ENCODE results near the gene HKDC1. TPM values are rescaled to one million over a fixed set of nuclear protein-coding genes. Genes with fewer than 3 reads are reported as not detected.
"Not testable (repeated sequence)": the region's sequence is repeated elsewhere in the genome, so short reads cannot be mapped to it uniquely, and the experiment has no call there.

HKDC1 gene
- total RNA-seq (1 to 10 TPM in 3 of 5 donors, under 1 TPM in 1, not detected in 1; 0.29 to 5.8 (median 2.6) TPM), polyA plus RNA-seq (under 1 TPM; 0.10 to 0.19 (median 0.15) TPM)
- long read RNA-seq, donor 1: 0 reads
- long read RNA-seq, donor 2, partial matches to known transcripts: 0 of 2 reads
- long read RNA-seq, donor 2, other reads (novel, unspliced or antisense): 0 of 2 reads
- long read RNA-seq, donor 3: 0 reads
- long read RNA-seq, donor 4, partial matches to known transcripts: 0 of 1 reads
- long read RNA-seq, donor 4, other reads (novel, unspliced or antisense): 0 of 1 reads
- long read RNA-seq, donor 5: 0 reads
- long read RNA-seq, donor 6: 0 reads
- long read RNA-seq, donor 7: 0 reads
- long read RNA-seq, donor 8: 0 reads
- long read RNA-seq, donor 9: 0 reads
- long read RNA-seq, donor 10: 0 reads

- H3K4me1 ChIP-seq: peaks cover 4 to 30% (median 15%) of the 10 kb centered on the region in 4 donors
- intact Hi-C loops (cut with DNase I; ENCODE audit: low total_unique reads): no loop called here
- H3K27ac ChIP-seq: no peak within 1 kb of the TSS
- WGBS, 5 donors: 44 to 68% (median 56%) methylated on average over 8 of the region's 8 CpGs
- peak in 1 of 2 donors; percentile 57 for DNase-seq
- no peaks in the 10 kb centered on the region for H3K9me3 ChIP-seq
- no peak within 1 kb of the TSS for H3K4me3 ChIP-seq
- no peaks in the 10 kb centered on the region for H3K36me3 ChIP-seq
- TF ChIP-seq CTCF (IDR thresholded peaks at IDR 0.05): no peak
- no peak for TF ChIP-seq EP300 (IDR thresholded peaks at IDR 0.05)
- H3K27me3 ChIP-seq: peaks cover 0 to 17% (median 0%) of the 10 kb centered on the region in 3 donors
Measured at GRCh38 chr10:69220041-69220451, at the start of gene HKDC1. TSS of gene HKDC1 (plus strand) at chr10:69220332. CDS start at chr10:69220436, 104 bp downstream.

GRCh38 chr10:69172241-69172982 is 47.7 kb upstream of the HKDC1 start:
- H3K36me3 ChIP-seq: peaks cover 14 to 65% (median 62%) of the 10 kb centered on the region in 4 donors
- H3K27me3 ChIP-seq: no peaks in the 10 kb centered on the region
- DNase-seq: no peak
- no peaks in the 10 kb centered on the region for H3K4me1 ChIP-seq
- H3K27ac ChIP-seq: no peak overlapping the region
- no peaks in the 10 kb centered on the region for H3K9me3 ChIP-seq
- no peak for TF ChIP-seq POLR2A (IDR thresholded peaks at IDR 0.05)
- TF ChIP-seq EP300 (IDR thresholded peaks at IDR 0.05): no peak
- no peak for TF ChIP-seq CTCF (IDR thresholded peaks at IDR 0.05)
- TF ChIP-seq POLR2AphosphoS5 (IDR thresholded peaks at IDR 0.05): no peak
- intact Hi-C loops (cut with DNase I; ENCODE audit: low total_unique reads): no loop called here
- H3K4me3 ChIP-seq: no peak overlapping the region
- WGBS, 5 donors: 85 to 88% (median 86%) methylated on average over 3 of the region's 3 CpGs

- WGBS, 5 donors: 68 to 98% (median 93%) methylated on average over 4 of the region's 4 CpGs
- intact Hi-C loops (cut with DNase I; ENCODE audit: low total_unique reads): not testable (repeated sequence)
Measured at GRCh38 chr10:69175326-69175725, 44.8 kb upstream of the HKDC1 start.

GRCh38 chr10:69176823-69177222 is 43.3 kb upstream of the HKDC1 start:
- 72 to 83% (median 80%) methylated on average over 2 of the region's 2 CpGs for WGBS, 5 donors
- TF ChIP-seq POLR2A (IDR thresholded peaks at IDR 0.05): no peak
- TF ChIP-seq EP300 (IDR thresholded peaks at IDR 0.05): no peak
- no peak for TF ChIP-seq POLR2AphosphoS5 (IDR thresholded peaks at IDR 0.05)
- TF ChIP-seq CTCF (IDR thresholded peaks at IDR 0.05): no peak
- Histone ChIP-seq H3K9me3 (no peaks in the 10 kb centered on the region), H3K4me3 (no peak overlapping the region), H3K36me3 (peaks cover 3 to 21% (median 18%) of the 10 kb centered on the region in 4 donors), H3K27ac (no peak overlapping the region), H3K4me1 (peaks cover 12 to 24% (median 21%) of the 10 kb centered on the region in 4 donors), H3K27me3 (no peaks in the 10 kb centered on the region)
- DNase-seq: no peak
- intact Hi-C loops (cut with DNase I; ENCODE audit: low total_unique reads): no loop called here

More at GRCh38 chr10:69175326-69175725, 44.8 kb upstream of the HKDC1 start:
- H3K27me3 ChIP-seq, H3K4me3 ChIP-seq, DNase-seq, H3K27ac ChIP-seq, H3K9me3 ChIP-seq, H3K4me1 ChIP-seq: not testable (repeated sequence)
- peaks cover 7 to 36% (median 33%) of the 10 kb centered on the region in 4 donors for H3K36me3 ChIP-seq
